DOHH2 (cell line): ENCODE measurements around the gene YWHAB.
"Not testable (repeated sequence)": the region's sequence is repeated elsewhere in the genome, so short reads cannot be mapped to it uniquely, and the experiment has no call there.

Experiments
- EZH2phosphoT487 ChIP-seq: fragments of 200-600 bp; sonication (generic); IDR thresholded peaks from 2 replicates; pipeline ENCODE4 v1.6.1; 2017; ENCODE audit warnings: borderline replicate concordance, mild to moderate bottlenecking, antibody characterized with exemption, low read length, moderate library complexity, mixed read lengths
- TF ChIP-seq, protein P1 (sequence below): fragments of 200-600 bp; sonication (generic); IDR thresholded peaks from one replicate; pipeline ENCODE4 v1.5.1; 2014; ENCODE audit warnings: antibody characterized with exemption, mild to moderate bottlenecking, low read depth, low read length; ENCODE audit not compliant: poor library complexity, severe bottlenecking

DNA sequence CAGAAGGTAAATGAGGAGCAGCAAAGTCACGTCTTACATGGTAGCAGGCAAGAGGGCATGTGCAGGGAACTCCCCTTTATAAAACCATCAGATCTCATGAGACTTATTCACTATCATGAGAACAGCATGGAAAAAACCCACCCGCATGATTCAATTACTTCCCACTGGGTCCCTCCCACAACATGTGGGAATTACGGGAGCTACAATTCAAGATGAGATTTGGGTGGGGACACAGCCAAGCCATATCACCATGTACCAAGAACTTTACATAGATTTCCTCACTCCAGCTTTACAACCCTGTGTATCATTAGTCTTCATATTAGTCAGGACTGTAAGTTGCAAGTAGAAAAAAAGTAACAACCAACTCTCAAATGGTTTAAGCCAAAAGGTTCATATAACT, 21.0 kb upstream of the YWHAB start:
- TF ChIP-seq, protein P1, sequence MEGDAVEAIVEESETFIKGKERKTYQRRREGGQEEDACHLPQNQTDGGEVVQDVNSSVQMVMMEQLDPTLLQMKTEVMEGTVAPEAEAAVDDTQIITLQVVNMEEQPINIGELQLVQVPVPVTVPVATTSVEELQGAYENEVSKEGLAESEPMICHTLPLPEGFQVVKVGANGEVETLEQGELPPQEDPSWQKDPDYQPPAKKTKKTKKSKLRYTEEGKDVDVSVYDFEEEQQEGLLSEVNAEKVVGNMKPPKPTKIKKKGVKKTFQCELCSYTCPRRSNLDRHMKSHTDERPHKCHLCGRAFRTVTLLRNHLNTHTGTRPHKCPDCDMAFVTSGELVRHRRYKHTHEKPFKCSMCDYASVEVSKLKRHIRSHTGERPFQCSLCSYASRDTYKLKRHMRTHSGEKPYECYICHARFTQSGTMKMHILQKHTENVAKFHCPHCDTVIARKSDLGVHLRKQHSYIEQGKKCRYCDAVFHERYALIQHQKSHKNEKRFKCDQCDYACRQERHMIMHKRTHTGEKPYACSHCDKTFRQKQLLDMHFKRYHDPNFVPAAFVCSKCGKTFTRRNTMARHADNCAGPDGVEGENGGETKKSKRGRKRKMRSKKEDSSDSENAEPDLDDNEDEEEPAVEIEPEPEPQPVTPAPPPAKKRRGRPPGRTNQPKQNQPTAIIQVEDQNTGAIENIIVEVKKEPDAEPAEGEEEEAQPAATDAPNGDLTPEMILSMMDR: not testable (repeated sequence)
- not testable (repeated sequence) for TF ChIP-seq EZH2phosphoT487
